HG03139 (cell line): ENCODE data around the gene TNPO2.
A peak's percentile ranks its signal among the peaks of the same experiment; 100 is the strongest.
"Not testable (repeated sequence)": the region's sequence is repeated elsewhere in the genome, so short reads cannot be mapped to it uniquely, and the experiment has no call there.

Experiments
- ATAC-seq: cut with Tn5 transposase; IDR thresholded peaks from one replicate; pipeline ENCODE4 v1.9.1; 2021; ENCODE audit not compliant: unreplicated experiment

The TNPO2 gene

GRCh38 chr19:12737835-12738351, 14.2 kb upstream of the TNPO2 start:
- ATAC-seq: no peak

DNA sequence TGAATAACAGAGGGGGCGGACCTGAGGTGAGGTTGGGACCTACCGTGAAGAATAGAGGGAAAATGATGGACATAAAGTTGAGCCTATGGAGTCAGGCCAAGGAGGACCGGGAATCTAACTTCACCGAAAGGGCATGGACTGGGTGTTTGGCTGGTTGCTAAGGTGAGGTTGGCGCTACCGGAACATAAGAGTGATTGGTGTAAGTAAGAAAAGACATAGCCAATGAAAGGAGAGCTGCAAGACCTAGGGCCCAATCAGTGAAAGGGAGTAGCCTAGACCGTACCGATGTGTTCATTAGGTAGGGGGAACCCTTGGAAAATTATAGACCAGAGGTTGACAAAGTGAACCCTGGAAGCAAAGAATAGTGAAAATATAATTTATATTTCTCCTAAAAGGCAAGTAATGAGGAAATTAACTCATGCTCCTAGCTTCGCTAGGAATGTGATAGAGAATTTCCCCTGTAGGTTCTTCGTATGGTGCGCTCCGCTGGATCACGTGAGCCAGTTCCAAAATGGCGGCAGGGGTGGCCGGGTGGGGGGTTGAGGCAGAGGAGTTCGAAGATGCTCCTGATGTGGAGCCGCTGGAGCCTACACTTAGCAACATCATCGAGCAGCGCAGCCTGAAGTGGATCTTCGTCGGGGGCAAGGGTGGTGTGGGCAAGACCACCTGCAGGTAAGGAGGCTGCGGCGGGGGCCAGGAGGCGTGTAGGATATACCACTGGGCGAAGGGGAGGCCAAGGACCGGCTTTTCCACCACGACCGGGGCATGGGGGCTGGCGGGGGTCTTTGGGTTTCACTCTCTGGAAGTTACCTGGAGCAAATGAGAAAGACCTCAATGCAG, 13.5 kb upstream of the TNPO2 start, which contains the start of gene GET3:
Gene GET3 (plus strand): TSS at position 503 of the 840 bp plus-strand sequence. CDS start 9 bp downstream, at position 512.
- ATAC-seq: peak; percentile 63

DNA sequence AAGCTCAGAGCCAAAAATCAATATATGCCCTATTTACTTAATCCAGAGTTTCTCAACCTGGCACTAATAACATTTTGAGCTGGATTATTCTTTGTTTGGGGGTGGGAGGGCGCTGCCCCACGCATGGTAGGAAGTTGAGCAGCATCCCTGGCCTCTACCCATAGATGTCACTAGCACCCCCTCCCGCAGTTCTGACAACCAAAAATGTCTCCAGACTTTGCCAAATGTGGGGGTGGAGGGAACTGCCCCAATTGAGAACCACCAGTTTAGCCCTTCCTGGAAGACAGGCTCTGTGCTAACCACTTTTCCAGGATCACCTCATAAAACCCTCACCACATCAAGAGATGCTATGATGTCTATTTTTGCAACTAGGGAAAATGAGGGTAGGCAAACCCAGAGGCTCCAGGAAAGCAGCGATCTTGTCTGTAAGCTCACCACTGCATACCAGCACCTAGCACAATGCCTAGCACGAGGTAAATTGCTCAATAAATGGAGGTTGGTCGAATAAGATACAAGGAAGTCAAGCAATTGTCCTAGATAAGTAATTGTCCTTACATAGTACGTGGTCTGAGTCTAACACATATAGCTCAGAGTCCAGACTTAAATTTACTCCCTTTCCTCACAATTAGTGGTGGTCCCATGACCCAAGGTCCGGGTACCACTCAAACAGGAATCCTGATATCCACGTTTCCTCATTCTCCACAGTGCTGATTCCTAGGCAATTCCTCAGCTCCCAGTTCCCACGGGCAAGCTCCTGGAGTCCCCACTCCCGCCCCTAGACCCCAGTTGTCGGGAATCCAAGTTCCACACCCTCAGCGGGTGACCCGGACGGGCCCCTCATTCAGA, 9.9 kb upstream of the TNPO2 start:
- no peak for ATAC-seq

DNA sequence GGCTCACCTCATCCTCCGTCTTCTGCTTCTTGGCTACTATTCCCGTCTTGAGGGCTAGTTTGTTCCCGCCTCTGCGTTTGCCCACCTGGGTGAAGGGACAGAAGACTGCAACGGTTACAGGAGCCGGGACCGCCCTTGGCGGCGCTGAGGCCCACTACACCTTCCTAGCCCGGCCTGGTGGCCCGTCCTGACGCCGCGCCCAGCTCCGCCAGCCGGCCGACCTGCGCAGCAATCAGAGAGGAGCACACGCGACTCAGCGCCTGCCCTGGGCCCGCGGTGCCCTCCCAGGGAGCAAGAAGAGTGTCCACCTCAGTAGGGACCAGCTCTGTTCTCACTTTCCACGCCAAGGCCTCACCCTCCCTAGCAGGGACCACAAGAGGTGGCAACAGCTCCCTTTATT, 7.6 kb upstream of the TNPO2 start:
- no peak for ATAC-seq

DNA sequence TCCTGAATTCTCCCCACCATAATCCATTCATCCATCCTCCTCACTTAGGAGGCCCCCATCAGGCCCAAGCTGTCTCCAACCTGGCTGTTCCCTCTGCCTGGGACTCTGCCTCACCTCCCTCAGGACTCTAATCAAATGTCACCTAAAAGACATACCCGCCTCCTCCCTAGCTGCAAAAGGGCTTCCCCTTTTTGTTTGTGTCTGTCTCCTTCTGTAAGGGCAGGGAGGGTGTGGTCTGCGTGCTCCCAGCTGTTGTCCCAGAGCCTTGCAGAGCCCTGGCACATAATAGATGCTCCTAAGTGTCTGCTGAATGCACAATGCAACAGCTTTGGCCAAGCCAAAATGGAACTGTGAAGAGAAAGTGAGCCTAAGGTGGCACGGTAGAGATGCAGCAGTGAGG, 6.3 kb upstream of the TNPO2 start:
- ATAC-seq: no peak

DNA sequence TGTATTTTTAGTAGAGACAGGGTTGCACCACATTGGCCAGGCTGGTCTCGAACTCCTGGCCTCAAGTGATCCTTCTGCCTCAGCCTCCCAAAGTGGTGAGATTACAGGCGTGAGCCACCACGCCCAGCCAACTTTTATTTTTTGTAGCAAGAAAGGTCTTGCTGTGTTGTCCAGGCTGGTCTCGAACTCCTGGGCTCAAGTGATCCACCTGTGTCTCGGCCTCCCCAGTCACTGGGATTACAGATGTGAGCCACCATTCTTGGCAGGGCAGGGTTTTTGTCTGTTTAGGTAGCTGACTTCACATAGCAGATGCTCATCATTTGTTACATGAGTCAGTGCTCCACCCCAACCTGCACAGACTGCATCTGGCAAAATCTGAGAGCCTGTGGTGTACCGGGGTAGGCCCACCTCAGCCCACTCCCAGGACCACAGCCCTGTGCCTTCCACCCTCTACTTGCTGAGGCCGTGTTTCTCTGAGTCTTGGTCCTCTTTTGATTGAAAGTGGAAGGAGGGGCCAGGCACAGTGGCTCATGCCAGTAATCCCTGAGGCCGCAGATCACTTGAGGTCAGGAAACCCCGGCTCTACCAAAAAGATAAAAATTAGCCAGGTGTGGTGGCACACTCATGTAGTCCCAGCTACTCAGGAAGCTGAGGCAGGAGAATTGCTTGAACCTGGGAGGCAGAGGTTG, 4.2 kb upstream of the TNPO2 start:
- no peak for ATAC-seq

- ATAC-seq: no peak
Observed at GRCh38 chr19:12726988-12727316, 3.2 kb upstream of the TNPO2 start.

GRCh38 chr19:12725612-12726011, 1.9 kb upstream of the TNPO2 start:
- not testable (repeated sequence) for ATAC-seq

DNA sequence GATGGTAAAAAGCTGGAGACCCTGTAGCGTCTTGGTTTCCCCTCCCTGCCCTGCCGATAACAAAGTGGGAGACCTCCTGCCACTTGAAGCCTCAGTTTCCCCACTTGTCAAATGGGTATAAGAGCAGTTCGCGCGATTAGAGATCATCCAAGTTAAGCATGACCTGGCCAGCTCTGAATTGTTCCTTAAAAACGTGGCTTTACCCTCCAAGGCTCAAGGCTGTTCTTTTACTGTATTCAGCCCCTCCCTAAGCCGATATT, 421 bp downstream of the TNPO2 start:
- ATAC-seq: no peak

DNA sequence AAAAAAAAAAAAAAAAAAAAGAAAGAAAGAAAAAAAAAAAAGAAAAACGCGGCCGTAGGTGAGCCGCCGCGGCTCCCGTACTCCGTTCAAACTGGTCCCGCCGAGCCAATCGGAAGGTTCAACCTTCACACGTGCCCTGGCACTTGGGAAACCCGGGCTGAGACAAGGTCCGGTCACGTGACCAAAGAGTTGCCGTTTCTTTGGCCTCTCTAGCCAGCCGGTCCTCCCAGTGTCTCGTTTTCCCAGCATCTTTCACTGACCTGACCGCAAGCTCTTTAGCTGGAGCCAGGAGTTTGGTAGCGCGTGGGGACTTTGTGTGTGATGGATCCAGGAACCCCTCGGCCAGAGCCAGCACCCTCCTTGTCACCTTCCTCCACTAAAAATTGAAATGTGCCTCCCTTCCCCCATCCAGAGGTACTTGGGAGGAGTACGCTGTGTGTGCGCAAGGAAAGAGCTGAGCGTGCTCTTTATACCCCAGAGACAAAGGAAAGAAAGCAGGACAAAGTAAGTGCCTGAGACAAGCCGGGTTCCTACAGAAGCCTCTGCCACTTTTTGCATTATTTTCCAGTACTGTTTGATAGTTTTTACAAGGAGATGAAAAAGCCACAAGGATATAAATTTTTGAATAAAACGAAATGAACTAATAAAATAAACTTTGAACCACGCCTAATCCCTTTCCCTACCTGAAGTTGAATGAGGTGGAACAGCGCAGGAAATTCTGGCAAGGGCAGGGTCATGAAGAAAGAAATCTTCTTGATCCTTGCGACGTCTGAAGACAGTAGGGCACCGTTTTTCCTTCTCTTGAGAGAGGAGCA, 959 bp downstream of the TNPO2 start:
- peak; percentile 64 for ATAC-seq

- peak; percentile 6 for ATAC-seq
Observed at GRCh38 chr19:12721656-12722565, 1.8 kb downstream of the TNPO2 start.

DNA sequence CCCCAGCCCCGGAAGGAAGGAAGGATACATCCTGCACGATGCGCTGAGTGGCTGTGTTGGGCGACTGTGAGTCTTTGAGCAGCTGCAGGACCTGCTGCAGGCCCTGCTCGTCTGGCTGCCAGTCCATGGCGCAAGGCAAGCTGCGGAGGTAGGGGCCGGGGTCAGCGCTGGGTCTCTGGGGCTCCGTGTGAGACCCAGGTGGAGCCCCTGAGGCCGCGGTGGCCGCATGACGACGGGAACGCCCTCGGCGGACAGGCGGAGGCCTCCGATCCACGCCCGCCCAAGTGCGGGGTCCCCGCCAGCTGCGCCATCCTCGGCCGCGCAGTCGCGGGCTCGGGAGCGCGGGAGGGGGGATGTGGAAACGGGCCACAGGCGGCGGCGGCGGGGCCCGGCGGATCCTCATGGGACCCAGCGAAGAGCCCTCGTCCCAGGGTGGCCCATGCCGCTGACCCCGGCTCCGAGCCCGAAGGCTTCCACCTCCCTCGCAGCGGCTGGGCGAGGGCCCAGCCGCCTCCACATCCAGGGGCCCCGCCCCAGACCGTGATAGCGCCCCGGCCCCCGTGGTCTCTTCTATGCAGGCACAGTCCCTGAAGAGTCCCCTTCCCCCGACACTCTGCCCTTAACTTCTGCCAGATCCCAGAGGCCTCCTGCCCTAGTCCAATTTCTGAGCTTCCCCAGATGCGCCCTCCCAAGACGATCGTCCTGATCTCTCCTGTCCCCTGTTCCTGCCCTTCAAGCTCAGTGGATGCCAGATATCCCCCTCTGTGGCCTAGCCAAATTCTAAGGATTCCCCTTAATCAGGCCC, 2.7 kb downstream of the TNPO2 start:
- no peak for ATAC-seq

DNA sequence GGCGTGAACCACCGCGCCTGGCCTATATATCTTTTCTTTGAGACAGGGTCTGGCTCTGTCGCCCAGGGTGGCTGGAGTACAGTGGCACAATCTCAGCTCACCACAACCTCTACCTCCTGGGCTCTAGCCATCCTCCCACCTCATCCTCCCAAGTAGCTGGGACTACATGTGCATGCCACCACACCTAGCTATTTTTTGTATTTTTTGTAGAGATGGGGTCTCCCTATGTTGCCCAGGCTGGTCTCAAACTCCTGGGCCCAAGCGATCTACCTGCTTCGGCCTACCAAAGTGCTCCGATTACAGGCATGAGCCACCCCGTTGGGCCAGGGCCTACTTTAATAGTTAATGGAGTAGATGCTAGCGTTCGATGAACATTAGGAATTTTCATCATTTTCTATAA, 3.4 kb downstream of the TNPO2 start:
- no peak for ATAC-seq

DNA sequence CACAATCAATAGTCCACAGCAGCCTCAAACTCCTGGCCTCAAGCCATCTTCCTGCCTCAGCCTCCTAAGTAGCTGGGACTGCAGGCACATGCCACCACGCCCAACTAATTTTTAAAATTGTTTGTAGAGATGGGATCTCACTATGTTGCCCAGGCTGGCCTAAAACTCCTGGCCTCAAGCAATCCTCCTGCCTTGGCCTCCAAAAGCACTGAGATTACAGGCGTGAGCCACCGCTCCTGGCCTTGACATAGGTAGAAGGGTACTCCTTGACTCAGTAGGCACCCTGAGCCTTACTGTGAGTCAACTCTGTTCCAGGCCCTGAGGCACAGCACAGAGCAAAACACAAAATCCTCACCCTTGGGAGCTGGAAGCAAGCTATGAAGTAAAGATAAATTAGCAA, 7.8 kb downstream of the TNPO2 start:
- no peak for ATAC-seq

- no peak for ATAC-seq
Observed at GRCh38 chr19:12715102-12715501, 8.6 kb downstream of the TNPO2 start.

DNA sequence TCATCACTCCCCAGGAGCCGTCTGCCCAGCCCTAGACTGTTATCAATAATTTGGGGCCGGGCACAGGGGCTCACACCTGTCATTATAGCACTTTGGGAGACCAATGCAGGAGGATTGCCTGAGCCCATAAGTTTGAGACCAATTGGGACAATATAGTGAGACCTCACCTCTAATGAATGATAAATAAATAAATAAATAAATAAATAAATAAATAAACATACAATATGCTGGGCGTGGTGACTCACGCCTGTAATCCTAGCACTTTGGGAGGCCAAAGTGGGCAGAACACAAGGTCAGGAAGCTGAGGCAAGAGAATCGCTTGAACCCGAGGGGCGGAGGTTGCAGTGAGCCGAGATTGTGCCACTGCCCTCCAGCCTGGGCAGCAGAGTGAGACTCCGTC, 10.4 kb downstream of the TNPO2 start:
- not testable (repeated sequence) for ATAC-seq

GRCh38 chr19:12712077-12712476, 11.7 kb downstream of the TNPO2 start:
- not testable (repeated sequence) for ATAC-seq

- no peak for ATAC-seq
Observed at GRCh38 chr19:12711187-12711586, 12.5 kb downstream of the TNPO2 start.

- no peak for ATAC-seq
Observed at GRCh38 chr19:12708641-12709040, 15.1 kb downstream of the TNPO2 start.
